ENCODE measurements around the gene CACNA1I.

- TF ChIP-seq, protein P1, sequence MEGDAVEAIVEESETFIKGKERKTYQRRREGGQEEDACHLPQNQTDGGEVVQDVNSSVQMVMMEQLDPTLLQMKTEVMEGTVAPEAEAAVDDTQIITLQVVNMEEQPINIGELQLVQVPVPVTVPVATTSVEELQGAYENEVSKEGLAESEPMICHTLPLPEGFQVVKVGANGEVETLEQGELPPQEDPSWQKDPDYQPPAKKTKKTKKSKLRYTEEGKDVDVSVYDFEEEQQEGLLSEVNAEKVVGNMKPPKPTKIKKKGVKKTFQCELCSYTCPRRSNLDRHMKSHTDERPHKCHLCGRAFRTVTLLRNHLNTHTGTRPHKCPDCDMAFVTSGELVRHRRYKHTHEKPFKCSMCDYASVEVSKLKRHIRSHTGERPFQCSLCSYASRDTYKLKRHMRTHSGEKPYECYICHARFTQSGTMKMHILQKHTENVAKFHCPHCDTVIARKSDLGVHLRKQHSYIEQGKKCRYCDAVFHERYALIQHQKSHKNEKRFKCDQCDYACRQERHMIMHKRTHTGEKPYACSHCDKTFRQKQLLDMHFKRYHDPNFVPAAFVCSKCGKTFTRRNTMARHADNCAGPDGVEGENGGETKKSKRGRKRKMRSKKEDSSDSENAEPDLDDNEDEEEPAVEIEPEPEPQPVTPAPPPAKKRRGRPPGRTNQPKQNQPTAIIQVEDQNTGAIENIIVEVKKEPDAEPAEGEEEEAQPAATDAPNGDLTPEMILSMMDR (IDR thresholded peaks at IDR 0.05): no peak
- no peak for TF ChIP-seq EZH2 (IDR thresholded peaks at IDR 0.05)
Observed at GRCh38 chr22:39677967-39678366, 107.4 kb downstream of the CACNA1I start.
